ENCODE measurements around the gene LRRN3.

Gene LRRN3

GRCh38 chr7:111115966-111116365 is 25.0 kb downstream of the LRRN3 start:
- Histone ChIP-seq H3K4me2 (ENCODE audit: low read depth, low read length) (no peak overlapping the region), H3K9me2 (replicated peaks; ENCODE audit: insufficient read depth, low read length) (no peaks in the 10 kb centered on the region), H2AFZ (ENCODE audit: low read length) (no peak overlapping the region), H3K27ac (ENCODE audit: low read length) (no peak overlapping the region), H3K79me2 (ENCODE audit: low read length) (no peaks in the 10 kb centered on the region), H3K4me3 (ENCODE audit: low read length) (no peak overlapping the region), H3K36me3 (replicated peaks; ENCODE audit: insufficient read depth, low read length) (no peaks in the 10 kb centered on the region), H3K27me3 (replicated peaks; ENCODE audit: insufficient read depth, low read length) (no peaks in the 10 kb centered on the region), H4K20me1 (ENCODE audit: insufficient read depth, low read length) (no peaks in the 10 kb centered on the region), H3K9me3 (replicated peaks; ENCODE audit: insufficient read depth, low read length) (no peaks in the 10 kb centered on the region), H3F3A (ENCODE audit: insufficient read depth, low read length) (no peaks in the 10 kb centered on the region), H3K4me1 (ENCODE audit: low read length) (no peaks in the 10 kb centered on the region), H3K9ac (ENCODE audit: low read length) (no peak overlapping the region)
- DNase-seq: no peak
- TF ChIP-seq CTCF (IDR thresholded peaks at IDR 0.05; ENCODE audit: low read length): no peak
- TF ChIP-seq EZH2 (optimal IDR thresholded peaks at IDR 0.05; ENCODE audit: low read depth, low read length): no peak
- TF ChIP-seq EZH2phosphoT487 (IDR thresholded peaks at IDR 0.05; ENCODE audit: low read length): no peak

GRCh38 chr7:111126987-111127386 is 36.1 kb downstream of the LRRN3 start:
- Histone ChIP-seq H3K9me3 (replicated peaks; ENCODE audit: insufficient read depth, low read length) (no peaks in the 10 kb centered on the region), H3K4me3 (ENCODE audit: low read length) (no peak overlapping the region), H3K36me3 (replicated peaks; ENCODE audit: insufficient read depth, low read length) (no peaks in the 10 kb centered on the region), H3F3A (ENCODE audit: insufficient read depth, low read length) (no peaks in the 10 kb centered on the region), H3K27ac (ENCODE audit: low read length) (no peak overlapping the region), H3K4me2 (ENCODE audit: low read depth, low read length) (no peak overlapping the region), H2AFZ (ENCODE audit: low read length) (no peak overlapping the region), H3K4me1 (ENCODE audit: low read length) (no peaks in the 10 kb centered on the region), H3K79me2 (ENCODE audit: low read length) (no peaks in the 10 kb centered on the region), H4K20me1 (ENCODE audit: insufficient read depth, low read length) (no peaks in the 10 kb centered on the region), H3K27me3 (replicated peaks; ENCODE audit: insufficient read depth, low read length) (no peaks in the 10 kb centered on the region), H3K9ac (ENCODE audit: low read length) (no peak overlapping the region), H3K9me2 (replicated peaks; ENCODE audit: insufficient read depth, low read length) (no peaks in the 10 kb centered on the region)
- DNase-seq: no peak
- TF ChIP-seq EZH2phosphoT487 (IDR thresholded peaks at IDR 0.05; ENCODE audit: low read length) (no peak), EZH2 (optimal IDR thresholded peaks at IDR 0.05; ENCODE audit: low read depth, low read length) (no peak), CTCF (IDR thresholded peaks at IDR 0.05; ENCODE audit: low read length) (no peak)

- H3K27ac ChIP-seq (ENCODE audit: low read length): no peak overlapping the region
- H3K36me3 ChIP-seq (replicated peaks; ENCODE audit: insufficient read depth, low read length): no peaks in the 10 kb centered on the region
- H4K20me1 ChIP-seq (ENCODE audit: insufficient read depth, low read length): no peaks in the 10 kb centered on the region
- no peaks in the 10 kb centered on the region for H3K9me3 ChIP-seq (replicated peaks; ENCODE audit: insufficient read depth, low read length)
- no peak for TF ChIP-seq EZH2 (optimal IDR thresholded peaks at IDR 0.05; ENCODE audit: low read depth, low read length)
- no peak for TF ChIP-seq EZH2phosphoT487 (IDR thresholded peaks at IDR 0.05; ENCODE audit: low read length)
- no peak for TF ChIP-seq CTCF (IDR thresholded peaks at IDR 0.05; ENCODE audit: low read length)
- H3K4me3 ChIP-seq (ENCODE audit: low read length): no peak overlapping the region
- H3K79me2 ChIP-seq (ENCODE audit: low read length): no peaks in the 10 kb centered on the region
- H3K9ac ChIP-seq (ENCODE audit: low read length): no peak overlapping the region
- H2AFZ ChIP-seq (ENCODE audit: low read length): no peak overlapping the region
- no peaks in the 10 kb centered on the region for H3K9me2 ChIP-seq (replicated peaks; ENCODE audit: insufficient read depth, low read length)
- H3F3A ChIP-seq (ENCODE audit: insufficient read depth, low read length): no peaks in the 10 kb centered on the region
- no peak for DNase-seq
- H3K4me1 ChIP-seq (ENCODE audit: low read length): no peaks in the 10 kb centered on the region
- H3K27me3 ChIP-seq (replicated peaks; ENCODE audit: insufficient read depth, low read length): no peaks in the 10 kb centered on the region
- no peak overlapping the region for H3K4me2 ChIP-seq (ENCODE audit: low read depth, low read length)
Measured at GRCh38 chr7:111129435-111129834, 38.5 kb downstream of the LRRN3 start.
